SU-DHL-6 (cell line): ENCODE results near the gene ELMO1.

Experiments
- H2AFZ ChIP-seq: fragments of 200-600 bp; sonication (generic); 2 replicates; pipeline ENCODE4 v1.6.1; 2014; ENCODE audit warnings: low read depth, mild to moderate bottlenecking, moderate library complexity, mixed read lengths, antibody characterized with exemption, low read length; ENCODE audit not compliant: severe bottlenecking
- H3F3A ChIP-seq: fragments of 200-600 bp; shearing (Covaris generic); 2 replicates; pipeline ENCODE4 v1.6.0; 2016; ENCODE audit warnings: antibody characterized with exemption, mild to moderate bottlenecking; ENCODE audit not compliant: insufficient read depth
- H3K27ac ChIP-seq: fragments of 200-600 bp; sonication (generic); 2 replicates; pipeline ENCODE4 v1.5.1; 2016; ENCODE audit warnings: low read depth, mild to moderate bottlenecking, low read length, moderate library complexity, mixed read lengths
- H3K27me3 ChIP-seq: fragments of 200-600 bp; sonication (generic), shearing (Covaris generic); 2 replicates; pipeline ENCODE4 v1.6.0; 2014; ENCODE audit warnings: mild to moderate bottlenecking, low read length
- H3K36me3 ChIP-seq: fragments of 200-600 bp; sonication (generic); 2 replicates; pipeline ENCODE4 v1.6.1; 2014; ENCODE audit warnings: mild to moderate bottlenecking, low read length, mixed read lengths
- H3K4me2 ChIP-seq: fragments of 300-600, 200-600 bp; shearing (Covaris generic), sonication (generic); 2 replicates; pipeline ENCODE4 v1.6.0; 2014; ENCODE audit warnings: low read length, low read depth, mild to moderate bottlenecking; ENCODE audit not compliant: poor library complexity, severe bottlenecking
- H3K4me3 ChIP-seq: fragments of 200-600 bp; sonication (generic); 2 replicates; pipeline ENCODE4 v1.5.1; 2014; ENCODE audit warnings: antibody characterized with exemption, low read length, mild to moderate bottlenecking, mixed read lengths; ENCODE audit not compliant: insufficient read depth, poor library complexity, severe bottlenecking
- H3K79me2 ChIP-seq: fragments of 200-600 bp; sonication (generic); 2 replicates; pipeline ENCODE4 v1.6.1; 2014; ENCODE audit warnings: mild to moderate bottlenecking, low read length, moderate library complexity; ENCODE audit not compliant: insufficient read depth
- H3K9ac ChIP-seq: fragments of 200-600 bp; sonication (generic); 2 replicates; pipeline ENCODE4 v1.7.0; 2014; ENCODE audit warnings: mild to moderate bottlenecking, low read length
- H3K9me2 ChIP-seq: fragments of 200-600 bp; sonication (generic); replicated peaks from 2 replicates; pipeline ENCODE4 v1.6.1; 2014; ENCODE audit warnings: low read length; ENCODE audit not compliant: insufficient read depth
- H3K9me3 ChIP-seq: fragments of 200-600 bp; sonication (generic); 2 replicates; pipeline ENCODE4 v1.6.1; 2014; ENCODE audit warnings: low read length, mixed read lengths; ENCODE audit not compliant: insufficient read depth
- H4K20me1 ChIP-seq: fragments of 200-600 bp; sonication (generic); 2 replicates; pipeline ENCODE4 v1.6.1; 2014; ENCODE audit warnings: low read depth, mild to moderate bottlenecking, antibody characterized with exemption, low read length, moderate library complexity, mixed read lengths
- EZH2phosphoT487 ChIP-seq: fragments of 200-600 bp; sonication (generic), shearing (Covaris generic); conservative IDR thresholded peaks from 2 replicates; pipeline ENCODE4 v1.6.1; 2018; ENCODE audit warnings: mild to moderate bottlenecking, antibody characterized with exemption, low read length, moderate library complexity, mixed read lengths
- TF ChIP-seq, protein P1 (sequence below): fragments of 200-600 bp; sonication (generic); IDR thresholded peaks from one replicate; pipeline ENCODE4 v1.5.1; 2017; ENCODE audit warnings: antibody characterized with exemption, mild to moderate bottlenecking, low read length, moderate library complexity; ENCODE audit not compliant: insufficient read depth, poor library complexity, severe bottlenecking

ELMO1 gene

DNA sequence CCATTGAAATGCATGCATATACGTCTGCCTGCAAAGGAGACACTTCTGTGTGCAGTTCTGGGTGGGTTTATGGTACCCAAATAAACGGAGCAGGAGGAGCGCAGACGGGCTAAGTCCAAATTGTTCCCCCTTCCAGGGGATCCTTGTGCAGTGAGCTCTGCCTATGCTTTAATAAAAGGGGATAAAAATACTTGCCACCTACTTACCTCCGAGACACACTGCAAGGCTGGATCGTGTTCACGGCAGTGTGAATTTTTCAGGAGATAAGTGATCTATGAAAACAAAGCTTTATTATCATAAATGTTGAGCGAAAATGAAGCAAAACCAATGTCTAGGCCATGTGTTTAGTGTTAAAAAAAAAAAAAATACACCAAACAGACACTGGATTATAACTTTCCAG lies 415.5 kb downstream of the ELMO1 start:
- Histone ChIP-seq H3K27ac (no peak overlapping the region), H3K4me3 (no peak overlapping the region), H3K27me3 (no peaks in the 10 kb centered on the region), H3K36me3 (no peaks in the 10 kb centered on the region), H3K9ac (no peak overlapping the region), H2AFZ (no peak overlapping the region), H3K9me3 (no peaks in the 10 kb centered on the region), H4K20me1 (no peaks in the 10 kb centered on the region), H3K9me2 (no peaks in the 10 kb centered on the region), H3K79me2 (no peaks in the 10 kb centered on the region), H3F3A (no peaks in the 10 kb centered on the region), H3K4me2 (no peak overlapping the region)
- TF ChIP-seq, protein P1, sequence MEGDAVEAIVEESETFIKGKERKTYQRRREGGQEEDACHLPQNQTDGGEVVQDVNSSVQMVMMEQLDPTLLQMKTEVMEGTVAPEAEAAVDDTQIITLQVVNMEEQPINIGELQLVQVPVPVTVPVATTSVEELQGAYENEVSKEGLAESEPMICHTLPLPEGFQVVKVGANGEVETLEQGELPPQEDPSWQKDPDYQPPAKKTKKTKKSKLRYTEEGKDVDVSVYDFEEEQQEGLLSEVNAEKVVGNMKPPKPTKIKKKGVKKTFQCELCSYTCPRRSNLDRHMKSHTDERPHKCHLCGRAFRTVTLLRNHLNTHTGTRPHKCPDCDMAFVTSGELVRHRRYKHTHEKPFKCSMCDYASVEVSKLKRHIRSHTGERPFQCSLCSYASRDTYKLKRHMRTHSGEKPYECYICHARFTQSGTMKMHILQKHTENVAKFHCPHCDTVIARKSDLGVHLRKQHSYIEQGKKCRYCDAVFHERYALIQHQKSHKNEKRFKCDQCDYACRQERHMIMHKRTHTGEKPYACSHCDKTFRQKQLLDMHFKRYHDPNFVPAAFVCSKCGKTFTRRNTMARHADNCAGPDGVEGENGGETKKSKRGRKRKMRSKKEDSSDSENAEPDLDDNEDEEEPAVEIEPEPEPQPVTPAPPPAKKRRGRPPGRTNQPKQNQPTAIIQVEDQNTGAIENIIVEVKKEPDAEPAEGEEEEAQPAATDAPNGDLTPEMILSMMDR: no peak
- TF ChIP-seq EZH2phosphoT487: no peak

DNA sequence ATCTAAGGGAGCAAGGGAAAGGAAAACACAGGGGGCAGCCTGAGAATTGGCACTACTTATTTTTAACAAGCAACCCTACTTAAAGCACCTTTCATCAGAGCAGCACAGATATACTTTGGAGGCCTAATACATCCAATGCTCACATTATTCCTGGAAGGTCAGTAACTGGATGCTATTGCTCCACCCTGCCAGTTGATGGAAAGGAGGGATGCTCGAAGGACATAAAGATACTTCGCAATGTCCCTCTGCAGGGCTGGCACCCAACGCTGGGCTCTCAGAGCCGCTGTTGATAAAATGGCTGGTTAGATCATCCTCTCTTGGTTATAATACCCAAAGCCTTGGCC lies 416.4 kb downstream of the ELMO1 start:
- TF ChIP-seq EZH2phosphoT487: no peak
- H3K27ac ChIP-seq: no peak overlapping the region
- no peak overlapping the region for H3K9ac ChIP-seq
- H3K9me3 ChIP-seq: no peaks in the 10 kb centered on the region
- H3K79me2 ChIP-seq: no peaks in the 10 kb centered on the region
- H3K9me2 ChIP-seq: no peaks in the 10 kb centered on the region
- H3K36me3 ChIP-seq: no peaks in the 10 kb centered on the region
- H3K27me3 ChIP-seq: no peaks in the 10 kb centered on the region
- no peaks in the 10 kb centered on the region for H4K20me1 ChIP-seq
- H3K4me3 ChIP-seq: no peak overlapping the region
- no peak overlapping the region for H3K4me2 ChIP-seq
- H2AFZ ChIP-seq: no peak overlapping the region
- no peaks in the 10 kb centered on the region for H3F3A ChIP-seq

GRCh38 chr7:37031571-37032257 lies 416.9 kb downstream of the ELMO1 start:
- no peak overlapping the region for H2AFZ ChIP-seq
- H3K9me3 ChIP-seq: no peaks in the 10 kb centered on the region
- H3K4me2 ChIP-seq: no peak overlapping the region
- no peaks in the 10 kb centered on the region for H3K9me2 ChIP-seq
- TF ChIP-seq EZH2phosphoT487: no peak
- TF ChIP-seq, protein P1: no peak
- H3K4me3 ChIP-seq: no peak overlapping the region
- H3F3A ChIP-seq: no peaks in the 10 kb centered on the region
- no peaks in the 10 kb centered on the region for H4K20me1 ChIP-seq
- H3K36me3 ChIP-seq: no peaks in the 10 kb centered on the region
- no peaks in the 10 kb centered on the region for H3K79me2 ChIP-seq
- no peak overlapping the region for H3K9ac ChIP-seq
- H3K27ac ChIP-seq: no peak overlapping the region
- H3K27me3 ChIP-seq: no peaks in the 10 kb centered on the region

GRCh38 chr7:37028909-37029440 lies 419.7 kb downstream of the ELMO1 start:
- Histone ChIP-seq H3K4me3 (no peak overlapping the region), H3K27ac (no peak overlapping the region), H4K20me1 (no peaks in the 10 kb centered on the region), H2AFZ (no peak overlapping the region), H3K36me3 (no peaks in the 10 kb centered on the region), H3F3A (no peaks in the 10 kb centered on the region), H3K4me2 (no peak overlapping the region), H3K9ac (no peak overlapping the region), H3K9me3 (no peaks in the 10 kb centered on the region), H3K27me3 (no peaks in the 10 kb centered on the region), H3K79me2 (no peaks in the 10 kb centered on the region), H3K9me2 (no peaks in the 10 kb centered on the region)
- TF ChIP-seq, protein P1: no peak
- TF ChIP-seq EZH2phosphoT487: no peak
